Measurements from ENCODE around the gene HLA-DQA1.
"Not testable (repeated sequence)": the region's sequence is repeated elsewhere in the genome, so short reads cannot be mapped to it uniquely, and the experiment has no call there.

Gene HLA-DQA1

DNA sequence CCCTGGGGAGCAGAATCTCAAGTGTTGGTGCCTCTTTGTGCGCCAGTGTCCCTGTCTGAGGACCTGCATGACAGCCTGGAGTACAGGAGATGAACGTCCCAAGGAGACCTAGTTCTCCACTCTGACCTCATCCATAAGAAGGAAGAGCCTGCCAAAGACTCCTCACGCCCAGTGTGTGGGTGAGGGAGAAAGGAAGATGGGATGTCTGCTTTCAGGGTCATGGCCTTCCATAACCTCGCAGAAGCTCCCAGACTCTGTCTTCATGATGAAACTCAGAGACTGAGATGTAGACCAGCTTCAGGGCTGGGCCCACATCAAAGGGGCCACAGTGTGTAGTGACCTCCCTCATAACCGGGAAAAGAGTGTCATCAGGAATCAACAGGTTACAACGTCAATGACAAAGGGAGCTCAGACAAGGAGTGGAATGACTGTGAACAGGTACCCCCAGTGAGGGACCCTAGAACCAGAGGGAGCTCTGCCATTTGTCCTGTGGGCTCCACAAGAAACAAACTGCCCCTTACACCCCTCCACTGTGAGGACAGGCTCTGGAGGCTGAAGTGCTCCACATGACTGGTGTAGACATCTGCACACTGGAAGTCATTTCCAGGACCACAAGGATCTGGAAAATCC lies 21.2 kb downstream of the HLA-DQA1 start:
- DNase-seq (ENCODE audit: low read depth in 2 of 2), result no peak

- DNase-seq (ENCODE audit: low read depth in 2 of 2), result no peak
Observed at GRCh38 chr6:32659856-32660595, 22.8 kb downstream of the HLA-DQA1 start.

- DNase-seq (ENCODE audit: low read depth in 2 of 2), result no peak
Observed at GRCh38 chr6:32662099-32662498, 24.9 kb downstream of the HLA-DQA1 start.

DNA sequence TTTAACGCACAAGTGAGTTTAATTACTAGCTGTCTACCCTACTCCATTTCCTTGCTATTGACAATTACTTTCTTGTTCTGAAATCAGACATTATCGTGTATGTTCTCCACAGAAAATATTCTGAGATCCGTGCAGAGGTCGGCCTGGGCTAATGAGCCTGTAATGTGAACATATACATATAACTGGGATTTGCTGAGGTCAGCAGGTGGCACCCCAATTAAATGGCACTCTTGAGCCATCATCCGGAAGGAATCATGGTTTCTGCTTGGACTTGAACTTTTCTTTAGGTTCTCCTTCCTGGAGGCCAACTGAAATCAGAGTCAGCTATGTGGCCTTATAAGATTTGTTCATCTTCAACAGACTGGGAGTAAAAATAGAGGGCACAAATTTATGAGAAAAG lies 25.6 kb downstream of the HLA-DQA1 start:
- no peak for DNase-seq (ENCODE audit: low read depth in 2 of 2)

- DNase-seq (ENCODE audit: low read depth in 2 of 2), result no peak
Observed at GRCh38 chr6:32664354-32664753, 27.1 kb downstream of the HLA-DQA1 start.

GRCh38 chr6:32664827-32665362 lies 27.7 kb downstream of the HLA-DQA1 start:
- DNase-seq (ENCODE audit: low read depth in 2 of 2), result peak in 1 of 2 donors; percentile 29

- no peak for DNase-seq (ENCODE audit: low read depth in 2 of 2)
Observed at GRCh38 chr6:32665661-32666060, 28.5 kb downstream of the HLA-DQA1 start.

DNA sequence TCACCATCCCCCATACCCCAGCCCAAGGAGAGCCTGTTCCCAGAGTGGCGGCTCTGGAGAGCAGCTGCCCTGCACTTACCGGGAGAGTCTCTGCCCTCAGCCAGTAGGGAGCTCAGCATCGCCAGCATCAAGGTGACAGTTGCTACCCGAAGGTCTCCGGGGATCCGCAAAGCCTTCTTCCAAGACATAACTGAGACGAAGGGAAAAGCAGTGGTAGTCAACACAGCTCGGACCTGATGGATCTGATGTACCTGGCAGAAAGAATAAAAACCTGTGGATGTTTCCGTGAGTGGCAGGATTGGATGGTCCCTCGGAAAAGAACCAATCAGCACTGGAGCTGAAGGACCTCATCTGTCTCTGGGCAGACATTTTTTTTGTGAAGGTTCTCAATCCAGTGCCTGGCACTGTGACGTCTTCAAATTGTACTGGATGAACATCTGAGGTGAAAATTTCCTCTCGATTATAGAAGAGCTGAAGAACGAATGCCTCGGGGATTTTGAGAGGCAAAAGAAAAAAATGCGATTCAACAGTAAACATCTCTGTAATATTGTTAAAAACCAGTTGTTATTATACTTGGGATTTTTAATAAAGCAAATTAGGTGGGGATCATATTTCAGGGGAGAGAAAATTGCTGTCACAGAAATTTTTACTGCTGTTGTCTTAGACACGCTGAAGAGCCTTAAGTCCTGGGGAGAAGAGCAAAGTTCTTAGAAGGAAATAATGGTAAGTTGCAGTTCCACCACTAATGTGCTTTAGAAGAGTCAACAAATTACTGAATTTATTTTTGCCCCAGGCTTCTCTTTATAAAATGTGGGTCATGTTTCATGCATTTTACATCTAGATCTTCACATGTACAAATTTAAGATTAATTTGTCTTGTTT lies 29.5 kb downstream of the HLA-DQA1 start, which contains the start of gene HLA-DQB1:
TSS of gene HLA-DQB1 (minus strand) at position 238 of the 881 bp plus-strand sequence. CDS start at position 188, 50 bp downstream.
- peak; percentile 19 to 45 for DNase-seq (ENCODE audit: low read depth in 2 of 2)

DNA sequence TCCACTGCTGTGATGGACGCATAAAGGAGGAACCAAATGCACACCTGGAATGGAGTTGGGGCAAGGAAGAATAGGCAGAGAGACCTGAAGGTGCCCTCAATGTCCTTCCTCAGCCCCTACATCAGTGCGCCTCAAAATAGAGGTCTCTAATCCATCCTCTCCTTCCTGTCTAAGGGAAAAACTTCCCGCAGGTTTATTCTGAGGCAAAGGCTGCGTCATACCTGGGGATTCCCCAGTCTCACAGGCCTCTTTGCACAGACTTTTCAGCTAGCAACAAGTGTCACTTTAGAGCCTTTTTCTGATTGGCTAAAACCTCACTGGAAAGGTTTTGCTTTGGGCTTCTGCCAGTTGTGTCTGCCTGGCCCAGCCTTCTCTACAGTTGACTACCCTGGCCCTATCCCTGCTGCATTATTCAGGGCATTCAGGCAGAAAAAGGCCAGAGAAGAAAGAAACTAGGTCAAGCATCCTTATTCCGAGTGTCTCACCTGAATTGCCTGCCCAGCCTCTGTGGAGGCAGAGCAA lies 31.1 kb downstream of the HLA-DQA1 start:
- peak; percentile 7 to 21 for DNase-seq (ENCODE audit: low read depth in 2 of 2)

DNA sequence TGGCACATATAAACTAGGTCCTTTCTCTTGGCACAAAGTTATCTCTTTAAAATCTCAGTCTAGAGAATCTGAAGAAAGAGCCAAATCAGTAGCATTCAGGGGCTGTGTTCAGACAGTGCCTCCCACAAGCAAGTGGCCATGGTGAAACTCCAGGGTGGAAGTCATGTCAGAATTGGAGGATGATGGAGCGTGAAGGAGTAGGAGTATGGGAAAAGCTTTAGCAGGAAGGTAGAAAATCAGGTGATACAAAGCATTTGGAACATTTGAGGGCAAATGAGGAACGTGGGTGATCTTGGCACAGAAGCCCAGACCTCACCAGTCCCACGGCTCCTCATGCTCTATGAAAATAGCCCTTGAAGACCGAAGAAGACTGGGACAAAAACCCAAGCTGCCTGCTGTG lies 32.0 kb downstream of the HLA-DQA1 start:
- no peak for DNase-seq (ENCODE audit: low read depth in 2 of 2)

GRCh38 chr6:32669893-32670292 lies 32.7 kb downstream of the HLA-DQA1 start:
- no peak for DNase-seq (ENCODE audit: low read depth in 2 of 2)

- not testable (repeated sequence) for DNase-seq (ENCODE audit: low read depth in 2 of 2)
Observed at GRCh38 chr6:32671908-32672307, 34.7 kb downstream of the HLA-DQA1 start.

- DNase-seq (ENCODE audit: low read depth in 2 of 2), result not testable (repeated sequence)
Observed at GRCh38 chr6:32674123-32674522, 36.9 kb downstream of the HLA-DQA1 start.

- DNase-seq (ENCODE audit: low read depth in 2 of 2), result no peak
Observed at GRCh38 chr6:32679492-32679891, 42.3 kb downstream of the HLA-DQA1 start.

DNA sequence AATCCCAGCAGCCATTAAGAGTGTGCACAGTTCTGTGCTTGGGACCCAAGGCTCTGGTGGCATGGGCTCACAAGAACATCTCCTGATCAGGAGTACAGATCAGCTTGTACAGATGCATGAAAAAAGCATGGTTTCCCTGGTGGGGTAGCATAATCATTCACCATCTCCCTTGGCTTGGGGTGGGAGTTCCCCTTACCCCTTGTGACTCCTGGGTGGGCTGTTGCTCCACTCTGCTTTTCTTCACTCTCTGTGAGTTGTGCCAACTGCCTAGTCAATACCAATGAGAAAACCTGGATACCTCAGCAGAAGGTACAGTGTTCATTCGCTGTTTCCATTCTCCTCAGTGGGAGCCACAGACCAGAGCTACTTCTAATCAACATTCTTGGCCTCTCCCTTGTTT lies 42.8 kb downstream of the HLA-DQA1 start:
- no peak for DNase-seq (ENCODE audit: low read depth in 2 of 2)

DNA sequence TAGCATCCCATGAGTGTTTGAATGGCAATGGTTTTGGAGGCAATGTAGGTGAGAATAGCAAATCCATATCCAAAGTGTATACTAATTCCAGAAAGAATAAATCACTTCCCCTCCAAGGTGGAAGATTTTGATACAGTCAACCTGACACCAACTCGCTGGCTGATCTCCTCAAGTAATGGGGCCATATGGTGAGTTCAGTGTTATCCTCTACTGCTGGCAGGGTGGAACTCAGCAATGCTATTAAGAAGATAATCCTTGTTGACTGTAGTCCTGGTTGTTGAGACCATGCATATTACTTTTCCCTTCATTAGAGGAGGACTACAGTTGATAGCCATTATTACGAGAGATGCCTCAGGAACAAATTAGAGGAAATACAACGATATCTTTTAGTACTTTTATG lies 47.0 kb downstream of the HLA-DQA1 start:
- DNase-seq (ENCODE audit: low read depth in 2 of 2), result no peak

GRCh38 chr6:32685603-32686002 lies 48.4 kb downstream of the HLA-DQA1 start:
- no peak for DNase-seq (ENCODE audit: low read depth in 2 of 2)

DNA sequence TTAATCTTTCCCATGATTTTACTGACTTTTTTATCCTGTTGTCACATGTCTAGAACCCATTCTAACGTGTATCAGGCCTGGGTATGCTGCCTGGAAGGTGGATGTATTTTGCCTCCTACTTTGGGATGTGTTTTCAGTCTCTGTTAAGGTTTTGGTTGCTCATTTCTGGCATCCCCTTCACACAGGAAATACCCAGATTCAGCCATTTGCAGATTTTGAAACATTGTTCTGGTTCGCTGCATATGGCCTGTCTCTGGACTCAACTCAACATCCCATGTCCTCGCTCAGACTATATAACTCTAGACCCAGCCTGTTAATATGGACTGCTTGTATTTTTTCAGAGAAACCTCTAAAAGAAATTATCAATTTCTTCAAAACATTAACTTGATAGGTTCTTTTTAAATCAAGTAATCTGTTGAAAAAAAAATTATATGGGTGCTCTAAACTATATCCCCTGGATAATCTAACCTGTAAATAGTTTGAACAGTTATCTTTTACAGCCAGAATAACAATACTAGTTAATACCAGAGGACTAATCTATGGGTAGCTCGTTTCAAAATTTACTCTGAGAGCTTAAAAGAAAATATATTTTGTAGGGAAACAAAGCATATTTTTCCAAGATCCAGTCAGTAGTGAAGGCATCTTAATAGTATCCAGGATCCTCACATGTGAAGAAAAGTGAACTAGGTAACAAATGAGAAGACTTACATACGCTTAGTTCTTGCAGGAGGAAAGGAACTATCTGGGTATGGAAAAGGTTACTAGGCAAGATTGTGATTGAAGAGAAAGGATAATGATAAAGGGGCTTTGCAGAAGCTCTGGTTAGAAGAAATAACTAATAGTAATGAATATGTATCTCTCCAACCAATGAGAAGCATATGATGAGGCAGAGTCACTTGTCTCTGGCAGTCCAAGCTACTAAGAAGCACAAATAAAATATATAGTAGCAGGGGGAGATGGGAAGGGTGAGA lies 52.6 kb downstream of the HLA-DQA1 start:
- DNase-seq (ENCODE audit: low read depth in 2 of 2), result no peak

- peak in 1 of 2 donors; percentile 45 for DNase-seq (ENCODE audit: low read depth in 2 of 2)
Observed at GRCh38 chr6:32692019-32692418, 54.8 kb downstream of the HLA-DQA1 start.

Data from stimulated activated CD4-positive, alpha-beta T cell treated with anti-CD3 and anti-CD28 coated beads, Interleukin-15, amount 100 ng/mL, for 48 hours (primary cell).